SU-DHL-6 (cell line): Measurements from ENCODE around the gene ECI1.

Experiments
- EZH2phosphoT487 ChIP-seq: fragments of 200-600 bp; sonication (generic), shearing (Covaris generic); conservative IDR thresholded peaks from 2 replicates; pipeline ENCODE4 v1.6.1; 2018; ENCODE audit warnings: mild to moderate bottlenecking, antibody characterized with exemption, low read length, moderate library complexity, mixed read lengths
- TF ChIP-seq, protein P1 (sequence below): fragments of 200-600 bp; sonication (generic); IDR thresholded peaks from one replicate; pipeline ENCODE4 v1.5.1; 2017; ENCODE audit warnings: antibody characterized with exemption, mild to moderate bottlenecking, low read length, moderate library complexity; ENCODE audit not compliant: insufficient read depth, poor library complexity, severe bottlenecking

DNA sequence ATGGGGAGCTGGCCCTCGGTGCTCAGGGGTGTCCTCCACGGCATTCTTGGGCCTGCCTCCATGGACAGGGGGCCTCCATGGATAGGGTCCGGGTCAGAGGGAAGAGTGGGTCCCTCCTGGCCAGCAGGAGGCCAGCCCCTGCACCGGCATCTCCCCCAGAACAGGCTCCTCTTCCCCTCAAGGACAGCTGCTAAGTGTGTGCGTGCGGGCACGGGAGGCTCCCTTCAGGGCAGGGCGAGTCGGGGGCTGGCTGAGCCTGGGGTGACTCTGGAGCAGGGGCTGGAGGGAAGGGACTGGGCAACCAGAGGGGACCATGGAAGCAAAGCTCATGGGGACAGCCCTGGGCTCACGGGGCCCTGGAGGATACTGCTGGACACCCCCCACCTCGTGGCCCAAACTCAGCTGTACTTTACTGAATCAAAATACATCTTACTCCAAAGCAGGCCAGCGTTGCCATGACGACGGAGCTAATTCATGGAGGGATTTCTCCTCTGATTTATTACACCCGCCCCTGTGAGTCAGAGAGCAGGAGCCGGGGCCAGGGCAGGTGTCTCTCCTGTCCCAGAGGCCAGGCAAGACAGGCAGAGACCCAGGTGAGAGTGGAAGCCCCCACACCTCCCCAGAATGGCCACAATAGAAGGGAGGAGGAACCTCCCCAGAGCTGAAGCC is 57.1 kb downstream of the ECI1 start:
- TF ChIP-seq, protein P1, sequence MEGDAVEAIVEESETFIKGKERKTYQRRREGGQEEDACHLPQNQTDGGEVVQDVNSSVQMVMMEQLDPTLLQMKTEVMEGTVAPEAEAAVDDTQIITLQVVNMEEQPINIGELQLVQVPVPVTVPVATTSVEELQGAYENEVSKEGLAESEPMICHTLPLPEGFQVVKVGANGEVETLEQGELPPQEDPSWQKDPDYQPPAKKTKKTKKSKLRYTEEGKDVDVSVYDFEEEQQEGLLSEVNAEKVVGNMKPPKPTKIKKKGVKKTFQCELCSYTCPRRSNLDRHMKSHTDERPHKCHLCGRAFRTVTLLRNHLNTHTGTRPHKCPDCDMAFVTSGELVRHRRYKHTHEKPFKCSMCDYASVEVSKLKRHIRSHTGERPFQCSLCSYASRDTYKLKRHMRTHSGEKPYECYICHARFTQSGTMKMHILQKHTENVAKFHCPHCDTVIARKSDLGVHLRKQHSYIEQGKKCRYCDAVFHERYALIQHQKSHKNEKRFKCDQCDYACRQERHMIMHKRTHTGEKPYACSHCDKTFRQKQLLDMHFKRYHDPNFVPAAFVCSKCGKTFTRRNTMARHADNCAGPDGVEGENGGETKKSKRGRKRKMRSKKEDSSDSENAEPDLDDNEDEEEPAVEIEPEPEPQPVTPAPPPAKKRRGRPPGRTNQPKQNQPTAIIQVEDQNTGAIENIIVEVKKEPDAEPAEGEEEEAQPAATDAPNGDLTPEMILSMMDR = no peak
- TF ChIP-seq EZH2phosphoT487 = no peak
